ENCODE results near the gene CCR6. TPM values are rescaled to one million over a fixed set of nuclear protein-coding genes. Genes with fewer than 3 reads are reported as not detected.
"Not testable (repeated sequence)": the region's sequence is repeated elsewhere in the genome, so short reads cannot be mapped to it uniquely, and the experiment has no call there.

The CCR6 gene
- total RNA-seq: not detected in 2 replicates

- H3K4me3 ChIP-seq (ENCODE audit: low read depth, low read length): no peak within 1 kb of the TSS
- TF ChIP-seq CTCF (conservative IDR thresholded peaks at IDR 0.05; ENCODE audit: low read depth, low read length): no peak
- DNase-seq (ENCODE audit: low read depth): no peak
Observed at GRCh38 chr6:167122827-167123657, at the start of gene CCR6. Gene CCR6 (plus strand): TSS chr6:167123096. CDS start chr6:167136135, 13,039 bp downstream.

- no peak for TF ChIP-seq CTCF (conservative IDR thresholded peaks at IDR 0.05; ENCODE audit: low read depth, low read length)
- DNase-seq (ENCODE audit: low read depth): no peak
- H3K4me3 ChIP-seq (ENCODE audit: low read depth, low read length): no peak overlapping the region
Observed at GRCh38 chr6:167073679-167074274, 49.1 kb upstream of the CCR6 start.

- no peak overlapping the region for H3K4me3 ChIP-seq (ENCODE audit: low read depth, low read length)
- no peak for TF ChIP-seq CTCF (conservative IDR thresholded peaks at IDR 0.05; ENCODE audit: low read depth, low read length)
- no peak for DNase-seq (ENCODE audit: low read depth)
Observed at GRCh38 chr6:167077241-167077932, 45.5 kb upstream of the CCR6 start.

GRCh38 chr6:167078745-167079144 is 44.2 kb upstream of the CCR6 start:
- no peak overlapping the region for H3K4me3 ChIP-seq (ENCODE audit: low read depth, low read length)
- no peak for DNase-seq (ENCODE audit: low read depth)
- no peak for TF ChIP-seq CTCF (conservative IDR thresholded peaks at IDR 0.05; ENCODE audit: low read depth, low read length)

- H3K4me3 ChIP-seq (ENCODE audit: low read depth, low read length): no peak overlapping the region
- no peak for TF ChIP-seq CTCF (conservative IDR thresholded peaks at IDR 0.05; ENCODE audit: low read depth, low read length)
- no peak for DNase-seq (ENCODE audit: low read depth)
Observed at GRCh38 chr6:167079853-167080297, 43.0 kb upstream of the CCR6 start.

- DNase-seq (ENCODE audit: low read depth): no peak
- no peak for TF ChIP-seq CTCF (conservative IDR thresholded peaks at IDR 0.05; ENCODE audit: low read depth, low read length)
- no peak overlapping the region for H3K4me3 ChIP-seq (ENCODE audit: low read depth, low read length)
Observed at GRCh38 chr6:167087857-167088354, 35.0 kb upstream of the CCR6 start.

GRCh38 chr6:167088741-167089140 is 34.2 kb upstream of the CCR6 start:
- DNase-seq (ENCODE audit: low read depth): not testable (repeated sequence)

More at GRCh38 chr6:167088741-167089140, 34.2 kb upstream of the CCR6 start:
- not testable (repeated sequence) for H3K4me3 ChIP-seq (ENCODE audit: low read depth, low read length)

Measured in epithelial cell of proximal tubule (primary cell).